WERI-Rb-1 (cell line): ENCODE data around the gene TVP23A.

ENCODE experiments used
- DNase-seq: peaks from one replicate; pipeline ENCODE4 v3.0.0-alpha.2; 2020
- H3K27ac ChIP-seq: fragments of 250-450 bp; sonication (Bioruptor Pico); 2 replicates; pipeline ENCODE4 v1.5.1; 2020; ENCODE audit warnings: mild to moderate bottlenecking, moderate library complexity
- H3K27me3 ChIP-seq: fragments of 250-450 bp; sonication (Bioruptor Pico); 2 replicates; pipeline ENCODE4 v1.5.1; 2021; ENCODE audit warnings: mild to moderate bottlenecking, low read depth, moderate library complexity; ENCODE audit not compliant: insufficient read depth, severe bottlenecking
- H3K36me3 ChIP-seq: fragments of 250-450 bp; sonication (Bioruptor Pico); 2 replicates; pipeline ENCODE4 v1.5.1; 2020; ENCODE audit warnings: mild to moderate bottlenecking, moderate library complexity
- H3K4me3 ChIP-seq: 2 replicates; pipeline ENCODE4 v1.5.1; 2011; ENCODE audit warnings: low read depth, mild to moderate bottlenecking, control low read depth, low read length
- H3K9me3 ChIP-seq: fragments of 250-450 bp; sonication (Bioruptor Pico); 2 replicates; pipeline ENCODE4 v1.5.1; 2021; ENCODE audit warnings: mild to moderate bottlenecking, moderate library complexity; ENCODE audit not compliant: severe bottlenecking
- CTCF ChIP-seq: IDR thresholded peaks from 2 replicates; pipeline ENCODE4 v1.5.1; 2011; ENCODE audit warnings: low read depth, mild to moderate bottlenecking, control low read depth, inconsistent platforms, low read length

Gene TVP23A

GRCh38 chr16:10817514-10817913 is 1.1 kb downstream of the TVP23A start:
- TF ChIP-seq CTCF = no peak
- no peaks in the 10 kb centered on the region for H3K9me3 ChIP-seq
- H3K36me3 ChIP-seq = no peaks in the 10 kb centered on the region
- H3K4me3 ChIP-seq = no peak overlapping the region
- no peak overlapping the region for H3K27ac ChIP-seq
- no peaks in the 10 kb centered on the region for H3K27me3 ChIP-seq
- DNase-seq = no peak

GRCh38 chr16:10813099-10813455 is 5.5 kb downstream of the TVP23A start:
- Histone ChIP-seq H3K4me3 (no peak overlapping the region), H3K27ac (no peak overlapping the region), H3K27me3 (no peaks in the 10 kb centered on the region), H3K36me3 (no peaks in the 10 kb centered on the region), H3K9me3 (no peaks in the 10 kb centered on the region)
- no peak for TF ChIP-seq CTCF
- no peak for DNase-seq

GRCh38 chr16:10812312-10813098 is 6.1 kb downstream of the TVP23A start:
- TF ChIP-seq CTCF = no peak
- Histone ChIP-seq H3K4me3 (no peak overlapping the region), H3K36me3 (no peaks in the 10 kb centered on the region), H3K27me3 (no peaks in the 10 kb centered on the region), H3K9me3 (no peaks in the 10 kb centered on the region), H3K27ac (no peak overlapping the region)
- DNase-seq = no peak

- DNase-seq = no peak
- no peak for TF ChIP-seq CTCF
- Histone ChIP-seq H3K27ac (no peak overlapping the region), H3K4me3 (no peak overlapping the region), H3K27me3 (no peaks in the 10 kb centered on the region), H3K9me3 (no peaks in the 10 kb centered on the region), H3K36me3 (no peaks in the 10 kb centered on the region)
Measured at GRCh38 chr16:10809706-10810105, 8.9 kb downstream of the TVP23A start.

GRCh38 chr16:10808850-10809249 is 9.7 kb downstream of the TVP23A start:
- no peaks in the 10 kb centered on the region for H3K27me3 ChIP-seq
- H3K27ac ChIP-seq = no peak overlapping the region
- H3K36me3 ChIP-seq = no peaks in the 10 kb centered on the region
- H3K9me3 ChIP-seq = no peaks in the 10 kb centered on the region
- DNase-seq = no peak
- no peak for TF ChIP-seq CTCF
- no peak overlapping the region for H3K4me3 ChIP-seq

- no peak for TF ChIP-seq CTCF
- Histone ChIP-seq H3K9me3 (no peaks in the 10 kb centered on the region), H3K27me3 (no peaks in the 10 kb centered on the region), H3K4me3 (no peak overlapping the region), H3K36me3 (no peaks in the 10 kb centered on the region), H3K27ac (no peak overlapping the region)
- no peak for DNase-seq
Measured at GRCh38 chr16:10808218-10808617, 10.4 kb downstream of the TVP23A start.
